Measurements from ENCODE around the gene AFF2. TPM values are rescaled to one million over a fixed set of nuclear protein-coding genes. Genes with fewer than 3 reads are reported as not detected.

The AFF2 gene
- total RNA-seq, 4 donors from 2014 or later: 0.27 to 0.32 TPM; not detected in 2

GRCh38 chrX:148771440-148771839 lies 271.0 kb downstream of the AFF2 start:
- in situ Hi-C loops (cut with MboI; ENCODE audit: low pct_ligation_motif_present in 1 of 4, low pct_unique_long_range_greater_than_20kb in 1 of 4, low sequenced_read_pairs in 3 of 4): no loop called here

DNA sequence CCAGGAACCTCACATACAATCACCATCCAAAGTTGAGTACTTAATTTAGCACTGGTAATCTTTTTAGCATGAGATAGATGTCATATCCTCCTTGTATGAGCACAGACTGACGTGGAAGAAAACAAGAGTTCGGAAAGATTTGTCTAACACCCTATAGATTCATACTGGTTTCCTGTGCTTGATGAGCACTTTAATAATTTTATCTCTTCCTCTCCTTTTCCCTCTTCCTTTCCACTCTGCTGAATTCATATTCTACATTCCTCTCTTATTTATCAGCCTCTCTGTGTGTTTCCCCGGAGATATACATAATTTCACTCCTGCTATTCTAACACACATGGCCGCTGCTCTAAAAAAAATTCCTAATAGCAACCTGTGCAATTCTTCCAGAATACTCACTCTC lies 273.9 kb downstream of the AFF2 start:
- 83% methylated on average over 4 of the region's 4 CpGs; no CpG with 5 or more reads in 1 of the 2 donors for WGBS, 2 donors (ENCODE audit: low coverage in 1 of 2)
- Histone ChIP-seq H3K4me1 (no peaks in the 10 kb centered on the region), H3K27ac (no peak overlapping the region), H3K36me3 (no peaks in the 10 kb centered on the region), H3K27me3 (no peaks in the 10 kb centered on the region), H3K9me3 (no peaks in the 10 kb centered on the region), H3K4me3 (no peak overlapping the region)
- TF ChIP-seq, protein P1, sequence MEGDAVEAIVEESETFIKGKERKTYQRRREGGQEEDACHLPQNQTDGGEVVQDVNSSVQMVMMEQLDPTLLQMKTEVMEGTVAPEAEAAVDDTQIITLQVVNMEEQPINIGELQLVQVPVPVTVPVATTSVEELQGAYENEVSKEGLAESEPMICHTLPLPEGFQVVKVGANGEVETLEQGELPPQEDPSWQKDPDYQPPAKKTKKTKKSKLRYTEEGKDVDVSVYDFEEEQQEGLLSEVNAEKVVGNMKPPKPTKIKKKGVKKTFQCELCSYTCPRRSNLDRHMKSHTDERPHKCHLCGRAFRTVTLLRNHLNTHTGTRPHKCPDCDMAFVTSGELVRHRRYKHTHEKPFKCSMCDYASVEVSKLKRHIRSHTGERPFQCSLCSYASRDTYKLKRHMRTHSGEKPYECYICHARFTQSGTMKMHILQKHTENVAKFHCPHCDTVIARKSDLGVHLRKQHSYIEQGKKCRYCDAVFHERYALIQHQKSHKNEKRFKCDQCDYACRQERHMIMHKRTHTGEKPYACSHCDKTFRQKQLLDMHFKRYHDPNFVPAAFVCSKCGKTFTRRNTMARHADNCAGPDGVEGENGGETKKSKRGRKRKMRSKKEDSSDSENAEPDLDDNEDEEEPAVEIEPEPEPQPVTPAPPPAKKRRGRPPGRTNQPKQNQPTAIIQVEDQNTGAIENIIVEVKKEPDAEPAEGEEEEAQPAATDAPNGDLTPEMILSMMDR (IDR thresholded peaks at IDR 0.05): no peak
- TF ChIP-seq EP300 (IDR thresholded peaks at IDR 0.05; ENCODE audit: low read depth): no peak
- in situ Hi-C loops (cut with MboI; ENCODE audit: low pct_ligation_motif_present in 1 of 4, low pct_unique_long_range_greater_than_20kb in 1 of 4, low sequenced_read_pairs in 3 of 4): no loop called here
- intact Hi-C loops (cut with DNase I; ENCODE audit: low total_unique reads): no loop called here
- no peak for DNase-seq

More at GRCh38 chrX:148771440-148771839, 271.0 kb downstream of the AFF2 start:
- intact Hi-C loops (cut with DNase I; ENCODE audit: low total_unique reads): no loop called here
- no peak overlapping the region for H3K27ac ChIP-seq
- TF ChIP-seq EP300 (IDR thresholded peaks at IDR 0.05; ENCODE audit: low read depth) (no peak), POLR2AphosphoS5 (IDR thresholded peaks at IDR 0.05) (no peak), POLR2A (IDR thresholded peaks at IDR 0.05) (no peak)
- TF ChIP-seq, protein P1 (IDR thresholded peaks at IDR 0.05): no peak
- no peak for DNase-seq
- H3K4me1 ChIP-seq: no peaks in the 10 kb centered on the region
- no peaks in the 10 kb centered on the region for H3K27me3 ChIP-seq
- no peaks in the 10 kb centered on the region for H3K9me3 ChIP-seq
- H3K4me3 ChIP-seq: no peak overlapping the region
- H3K36me3 ChIP-seq: no peaks in the 10 kb centered on the region

DNA sequence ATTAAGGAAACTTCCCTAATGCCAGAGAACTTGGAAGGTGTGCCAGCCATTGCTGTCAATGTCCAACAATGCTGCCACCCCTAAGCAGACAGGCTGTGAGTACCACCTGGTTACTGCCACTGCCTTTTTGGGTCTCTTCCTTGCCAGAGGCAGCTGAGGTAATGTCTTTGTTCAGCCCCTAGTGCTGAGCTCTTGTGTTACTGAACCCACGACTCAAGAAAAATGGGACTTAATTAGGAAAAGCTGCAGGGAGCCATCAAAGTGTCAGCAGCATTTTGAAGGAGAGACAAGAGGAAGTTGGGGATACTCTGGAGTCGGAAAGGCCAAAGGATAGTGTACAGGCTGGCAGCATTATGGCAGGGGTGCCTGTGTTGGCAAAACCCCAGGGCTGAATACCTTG lies 283.7 kb downstream of the AFF2 start:
- no peak for DNase-seq
- 66 to 80% methylated on average over 1 to 2 of the region's 2 CpGs for WGBS, 2 donors (ENCODE audit: low coverage in 1 of 2)
- in situ Hi-C loops (cut with MboI; ENCODE audit: low pct_ligation_motif_present in 1 of 4, low pct_unique_long_range_greater_than_20kb in 1 of 4, low sequenced_read_pairs in 3 of 4): no loop called here
- no peak overlapping the region for H3K27ac ChIP-seq
- H3K27me3 ChIP-seq: no peaks in the 10 kb centered on the region
- H3K9me3 ChIP-seq: no peaks in the 10 kb centered on the region
- H3K4me3 ChIP-seq: no peak overlapping the region
- intact Hi-C loops (cut with DNase I; ENCODE audit: low total_unique reads): no loop called here
- H3K36me3 ChIP-seq: no peaks in the 10 kb centered on the region
- no peaks in the 10 kb centered on the region for H3K4me1 ChIP-seq
- TF ChIP-seq POLR2AphosphoS5 (IDR thresholded peaks at IDR 0.05) (no peak), EP300 (IDR thresholded peaks at IDR 0.05; ENCODE audit: low read depth) (no peak)
- TF ChIP-seq, protein P1 (IDR thresholded peaks at IDR 0.05): no peak

DNA sequence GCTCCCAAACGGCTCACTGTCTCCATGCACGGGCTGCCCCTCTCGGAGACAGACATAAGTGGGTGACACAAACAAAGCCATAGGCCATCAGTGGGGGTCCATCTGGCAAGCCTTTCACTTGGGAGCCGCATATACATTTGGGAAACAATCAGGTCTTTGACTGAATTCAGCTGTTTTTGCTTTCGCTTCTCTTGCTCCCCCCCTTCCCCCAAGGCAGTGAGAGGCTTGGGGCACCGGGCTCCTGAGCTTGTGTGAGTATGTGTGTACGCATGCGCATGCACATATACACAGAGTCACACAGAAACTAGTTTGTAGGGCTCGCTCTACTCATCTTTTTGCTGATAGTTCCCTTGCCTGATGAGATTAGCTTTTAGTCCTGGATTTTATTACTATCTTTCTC lies 284.4 kb downstream of the AFF2 start:
- intact Hi-C loops (cut with DNase I; ENCODE audit: low total_unique reads): no loop called here
- H3K9me3 ChIP-seq: no peaks in the 10 kb centered on the region
- 70 to 74% methylated on average over 2 to 9 of the region's 9 CpGs for whole genome bisulfite sequencing, 2 donors (ENCODE audit: low coverage in 1 of 2)

More for the DNA sequence above, 284.4 kb downstream of the AFF2 start:
- no peaks in the 10 kb centered on the region for H3K27me3 ChIP-seq
- H3K4me1 ChIP-seq: no peaks in the 10 kb centered on the region
- H3K27ac ChIP-seq: no peak overlapping the region
- no peak for DNase-seq
- in situ Hi-C loops (cut with MboI; ENCODE audit: low pct_ligation_motif_present in 1 of 4, low pct_unique_long_range_greater_than_20kb in 1 of 4, low sequenced_read_pairs in 3 of 4): no loop called here
- no peaks in the 10 kb centered on the region for H3K36me3 ChIP-seq
- H3K4me3 ChIP-seq: no peak overlapping the region
- no peak for TF ChIP-seq POLR2A (IDR thresholded peaks at IDR 0.05)
- no peak for TF ChIP-seq EP300 (IDR thresholded peaks at IDR 0.05; ENCODE audit: low read depth)
- TF ChIP-seq, protein P1 (IDR thresholded peaks at IDR 0.05): no peak
- no peak for TF ChIP-seq POLR2AphosphoS5 (IDR thresholded peaks at IDR 0.05)
